ENCODE data around the gene TSPAN3.

GRCh38 chr15:77021803-77022381 is 49.0 kb downstream of the TSPAN3 start:
- no peak for TF ChIP-seq POLR2AphosphoS5 (IDR thresholded peaks at IDR 0.05; ENCODE audit: low read depth)
- no peak for TF ChIP-seq CTCF (IDR thresholded peaks at IDR 0.05; ENCODE audit: insufficient read depth, low read length)
- TF ChIP-seq REST (IDR thresholded peaks at IDR 0.05; ENCODE audit: insufficient replicate concordance, low read depth) = no peak
